H1 (cell line): ENCODE measurements around the gene ZSWIM9. TPM values are rescaled to one million over a fixed set of nuclear protein-coding genes. Genes with fewer than 3 reads are reported as not detected.

ENCODE experiments used
- CBX5 ChIP-seq: fragments of 300-800, 300-1000 bp; sonication (generic); IDR thresholded peaks from 2 replicates; pipeline ENCODE4 v1.7.1; 2016; ENCODE audit warnings: antibody characterized with exemption, low read length, low read depth
- E2F6 ChIP-seq: IDR thresholded peaks from 2 replicates; pipeline ENCODE4 v1.6.1; 2012; ENCODE audit warnings: inconsistent platforms
- KDM4A ChIP-seq: IDR thresholded peaks from one replicate; pipeline ENCODE4 v1.7.1; 2012; ENCODE audit warnings: low read depth, mild to moderate bottlenecking, moderate library complexity, low read length, inconsistent platforms; ENCODE audit not compliant: severe bottlenecking
- MAX ChIP-seq: IDR thresholded peaks from 2 replicates; pipeline ENCODE4 v1.6.1; 2012; ENCODE audit warnings: inconsistent platforms
- RXRA ChIP-seq: IDR thresholded peaks from 2 replicates; pipeline ENCODE4 v1.6.1; 2011; ENCODE audit warnings: low read depth, mild to moderate bottlenecking, low read length, moderate library complexity; ENCODE audit not compliant: insufficient read depth
- SIX5 ChIP-seq: IDR thresholded peaks from 2 replicates; pipeline ENCODE4 v1.6.1; 2011; ENCODE audit warnings: mild to moderate bottlenecking, low read depth, low read length
- SP4 ChIP-seq: IDR thresholded peaks from 2 replicates; pipeline ENCODE4 v1.6.1; 2012; ENCODE audit warnings: low read length, inconsistent platforms
- polyA plus RNA-seq, 7 experiments: library from polyadenylated mRNA; depleted of rRNA in 3 of 7; stranded (reverse) in 5 of 7; unstranded in 2 of 7; fragments of >200 nt in 5 of 7; fragments of 200-250 nt in 2 of 7; gene quantifications; 1 replicate in 5 of 7; 2 replicates in 1 of 7; 4 replicates in 1 of 7; pipeline versions ENCODE4 v1.2.1 to v1.2.3, GENCODE V29; 2011 to 2013; ENCODE audit warnings: missing spikeins in 2 of 7, mixed read lengths in 2 of 7
- total RNA-seq: library from RNA; stranded (reverse); fragmentation: NEBNext Ultra II Directional; extraction: Animal tissue kit (Norgen Biotek cat#: 25700); gene quantifications from 2 replicates; pipeline ENCODE4 v1.2.1, GENCODE V29; 2021

The ZSWIM9 gene
- total and polyA plus RNA-seq, 2 of the 8 experiments (the other 6 are each of a cell fraction or from before 2014, with no cell fraction given), result 1.5 to 10.4 TPM

DNA sequence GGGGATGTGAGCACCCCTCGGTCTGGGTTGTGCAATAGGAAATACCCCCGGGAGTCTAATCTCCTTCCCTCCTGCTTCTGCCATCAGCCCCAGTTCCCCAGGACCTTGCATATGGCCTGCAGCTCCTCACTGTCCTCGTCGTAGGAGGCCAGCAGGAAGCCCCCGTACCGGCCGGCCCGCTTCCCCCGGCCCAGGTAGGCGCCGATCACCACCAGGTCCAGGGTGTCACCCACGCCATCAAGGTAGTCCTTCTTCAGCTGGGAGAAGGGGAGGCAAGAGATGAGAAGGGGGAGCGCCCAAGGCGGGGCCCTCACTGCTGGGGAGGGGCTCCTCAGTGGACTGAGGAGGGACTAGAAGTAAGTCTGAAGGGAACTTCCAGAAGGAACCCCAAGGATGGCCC is 49.4 kb upstream of the ZSWIM9 start (continued):
- TF ChIP-seq E2F6 (no peak), CBX5 (no peak), KDM4A (no peak), SP4 (no peak), MAX (no peak), SIX5 (no peak), RXRA (no peak)
- TF ChIP-seq, all 59 proteins: peak for 0
